ENCODE results near the gene INTS7.
A peak's percentile ranks its signal among the peaks of the same experiment; 100 is the strongest.
"Not testable (repeated sequence)": the region's sequence is repeated elsewhere in the genome, so short reads cannot be mapped to it uniquely, and the experiment has no call there.

The INTS7 gene

GRCh38 chr1:211959221-211959620 lies 76.1 kb downstream of the INTS7 start:
- ChIA-PET CTCF (interaction anchor here (1.1 kb wide), 1 partner anchor 261 kb away, joined by 6 read pairs; no protein-coding TSS in a partner anchor), POLR2A (no interaction called here)
- no peak for TF ChIP-seq CTCF (IDR thresholded peaks at IDR 0.05; ENCODE audit: control extremely low read depth, extremely low read depth, low read depth, missing control alignments)
- DNase-seq (ENCODE audit: extremely low spot score): no peak

GRCh38 chr1:211954028-211954427 lies 81.3 kb downstream of the INTS7 start:
- DNase-seq (ENCODE audit: extremely low spot score): not testable (repeated sequence)

GRCh38 chr1:211953543-211953942 lies 81.8 kb downstream of the INTS7 start:
- DNase-seq (ENCODE audit: extremely low spot score); POLR2A ChIA-PET: not testable (repeated sequence)
- CTCF ChIA-PET: interaction anchor here (1.3 kb wide), 1 partner anchor 15 kb away, joined by 5 read pairs; no protein-coding TSS in a partner anchor

More at GRCh38 chr1:211954028-211954427, 81.3 kb downstream of the INTS7 start:
- POLR2A ChIA-PET, CTCF ChIA-PET: not testable (repeated sequence)

- ChIA-PET CTCF (interaction anchor here (0.9 to 1.3 kb wide), 4 partner anchors 14 to 254 kb away, joined by 3 to 5 read pairs (median 3); no protein-coding TSS in a partner anchor), POLR2A (no interaction called here)
- no peak for DNase-seq (ENCODE audit: extremely low spot score)
- TF ChIP-seq CTCF (IDR thresholded peaks at IDR 0.05; ENCODE audit: control extremely low read depth, extremely low read depth, low read depth, missing control alignments): no peak
These were observed 83.1 kb downstream of the INTS7 start for GRCh38 chr1:211952299-211952698.

- no peak for TF ChIP-seq CTCF (IDR thresholded peaks at IDR 0.05; ENCODE audit: control extremely low read depth, extremely low read depth, low read depth, missing control alignments)
- DNase-seq (ENCODE audit: extremely low spot score): peak; percentile 50
- POLR2A ChIA-PET: no interaction called here
- CTCF ChIA-PET: interaction anchor here (0.9 to 1.3 kb wide), 3 partner anchors 18 to 253 kb away, joined by 3 read pairs; no protein-coding TSS in a partner anchor
These were observed 83.5 kb downstream of the INTS7 start for GRCh38 chr1:211951856-211952255.

- CTCF ChIA-PET: no interaction called here
- DNase-seq (ENCODE audit: extremely low spot score): no peak
- TF ChIP-seq CTCF (IDR thresholded peaks at IDR 0.05; ENCODE audit: control extremely low read depth, extremely low read depth, low read depth, missing control alignments): no peak
- POLR2A ChIA-PET: no interaction called here
These were observed 87.0 kb downstream of the INTS7 start for GRCh38 chr1:211948377-211948776.

DNA sequence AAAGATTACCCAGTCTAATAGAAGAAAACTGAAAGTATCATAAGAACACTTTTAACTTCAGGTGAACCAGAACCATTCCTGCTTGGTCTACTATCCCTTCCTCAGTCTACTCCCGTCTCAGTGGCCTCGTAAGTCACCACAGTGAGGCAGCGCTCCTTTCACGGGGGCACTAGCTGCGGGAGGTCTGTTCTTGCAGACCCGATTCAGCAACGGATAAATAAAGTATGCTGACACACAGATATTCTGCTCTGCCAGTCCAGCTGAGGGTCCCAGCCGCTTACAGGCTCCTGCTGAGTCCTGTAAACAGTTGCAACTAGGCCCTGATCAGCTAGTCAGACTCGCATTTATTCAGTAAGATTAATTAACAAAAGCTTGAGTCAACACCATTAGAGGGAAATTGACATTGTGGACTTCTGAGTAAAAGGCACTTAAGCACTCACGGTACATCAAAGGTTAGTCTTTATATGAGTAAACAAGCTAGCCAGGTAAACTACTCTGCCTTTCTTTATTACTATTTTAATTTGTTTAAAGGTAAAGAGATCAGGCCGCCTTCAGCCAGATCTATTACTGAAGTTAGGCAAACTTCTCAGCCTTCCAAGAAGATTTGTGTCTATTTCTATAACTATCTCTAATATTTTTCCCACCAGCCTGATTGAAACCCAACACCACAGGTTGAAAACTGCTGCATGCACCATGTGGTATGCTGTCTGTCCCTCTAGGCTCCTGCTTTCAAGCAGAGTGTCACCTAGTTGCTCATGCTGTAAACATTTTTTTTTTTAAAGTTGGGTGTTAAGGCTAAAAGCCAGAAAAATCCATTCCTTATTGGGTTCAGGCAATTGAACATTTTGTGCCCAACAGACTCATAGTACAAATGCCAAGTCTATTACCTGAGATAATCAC lies 87.7 kb downstream of the INTS7 start:
- ChIA-PET POLR2A (no interaction called here), CTCF (interaction anchor here (1.6 kb wide), 1 partner anchor 249 kb away, joined by 3 read pairs; no protein-coding TSS in a partner anchor)
- DNase-seq (ENCODE audit: extremely low spot score): no peak

More for the DNA sequence above, 87.7 kb downstream of the INTS7 start:
- TF ChIP-seq CTCF (IDR thresholded peaks at IDR 0.05; ENCODE audit: control extremely low read depth, extremely low read depth, low read depth, missing control alignments): no peak

All from GM10248 (cell line).